Measurements from ENCODE around the gene GET4.

Gene GET4

GRCh38 chr7:886626-887487 is 10.5 kb downstream of the GET4 start:
- no peak for DNase-seq

DNA sequence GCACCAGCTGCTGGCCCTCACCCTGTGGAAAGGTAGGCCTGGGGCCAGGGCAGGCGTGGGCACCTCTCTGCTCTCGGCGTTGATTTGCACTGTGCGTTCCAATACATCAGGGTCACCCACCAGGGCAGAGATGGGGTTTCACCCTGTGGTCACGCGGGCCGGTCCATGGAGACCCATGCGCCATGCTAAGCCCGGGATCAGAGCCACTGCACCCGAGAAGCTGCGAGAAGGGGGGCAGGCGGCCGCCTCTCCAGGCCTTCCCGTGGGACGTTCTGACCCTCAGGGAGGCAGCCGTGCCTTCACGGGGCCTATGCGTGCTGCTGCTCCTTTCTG is 11.1 kb downstream of the GET4 start:
- no peak for DNase-seq

DNA sequence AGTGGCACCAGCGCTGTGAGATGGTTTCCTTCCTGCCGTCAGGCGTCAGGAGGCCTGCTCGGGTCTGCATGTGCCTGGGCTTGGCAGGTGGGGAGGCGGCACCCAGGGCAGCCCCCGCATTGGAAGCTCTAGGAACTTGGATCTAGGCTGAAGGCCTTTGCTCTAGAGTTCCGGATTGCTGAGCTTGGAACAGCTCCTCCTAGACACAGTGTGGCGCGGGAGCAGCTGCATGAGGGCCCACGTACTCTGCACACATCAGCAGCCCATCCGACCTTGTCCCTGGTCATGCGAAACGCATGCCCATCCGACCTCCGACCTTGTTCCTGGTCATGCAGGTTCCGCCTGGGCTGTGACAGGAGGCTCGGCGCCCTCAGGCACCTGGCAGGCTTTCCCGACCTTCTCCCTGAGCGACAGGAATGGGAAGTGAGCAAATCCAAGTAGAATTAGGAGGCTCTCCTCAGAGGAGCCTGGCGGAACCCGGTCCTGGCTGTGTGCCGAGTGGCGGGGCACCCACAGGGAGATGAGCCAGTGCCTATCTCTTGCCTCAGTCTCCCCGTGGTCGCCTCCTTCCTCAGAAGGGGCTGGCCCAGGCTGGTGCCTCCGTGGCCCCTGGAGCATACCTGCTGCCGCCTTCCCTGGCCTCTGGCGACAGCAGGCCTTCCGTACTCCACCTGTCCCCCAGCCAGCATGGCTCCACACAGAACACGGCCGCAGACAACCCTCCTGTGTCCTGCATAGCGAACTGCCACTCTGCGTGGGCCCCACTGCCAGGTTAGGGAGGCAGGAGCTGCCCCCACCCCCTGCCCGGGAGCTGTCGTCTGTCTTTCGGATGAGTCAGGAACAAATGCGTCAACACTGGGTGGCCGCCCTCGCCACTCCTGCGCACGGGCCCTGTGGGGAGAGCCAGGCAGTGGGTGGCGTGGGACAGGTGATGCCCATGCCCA is 12.0 kb downstream of the GET4 start:
- no peak for DNase-seq

DNA sequence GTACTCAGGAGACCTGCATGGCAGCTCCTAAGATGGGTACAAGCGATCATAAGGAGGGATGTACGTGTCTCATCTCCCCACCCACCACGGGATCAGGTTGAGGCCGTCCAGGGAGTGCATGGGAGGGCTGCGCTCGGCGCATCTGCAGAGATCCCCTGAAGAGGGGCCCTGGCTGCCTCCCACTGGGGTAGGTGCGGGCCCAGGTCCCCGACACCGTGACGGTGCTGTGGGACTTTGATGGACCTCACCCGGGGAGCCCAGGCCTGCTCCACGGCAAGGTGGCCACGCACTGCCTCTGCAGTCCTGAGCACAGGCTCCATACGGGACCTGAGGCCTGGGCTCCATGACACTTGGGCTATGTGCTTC is 12.7 kb downstream of the GET4 start:
- DNase-seq, result no peak

DNA sequence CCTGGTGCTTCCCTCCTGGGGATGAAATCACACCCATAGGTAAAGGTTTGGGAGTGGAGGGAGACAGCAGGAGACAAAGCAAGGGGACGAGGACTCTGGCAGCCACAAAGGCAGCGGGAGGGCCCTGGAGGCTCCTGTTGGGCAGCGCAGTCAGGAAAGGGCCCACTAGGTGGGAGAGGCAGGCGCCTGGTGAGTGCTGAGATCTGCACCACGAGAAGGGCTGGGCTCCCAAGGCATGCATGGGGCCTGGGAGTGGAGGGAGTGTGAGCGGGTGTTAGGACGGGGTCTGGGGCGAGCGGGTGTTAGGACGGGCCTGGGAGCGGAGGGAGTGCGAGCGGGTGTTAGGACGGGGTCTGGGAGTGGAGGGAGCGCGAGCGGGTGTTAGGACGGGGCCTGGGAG is 13.0 kb downstream of the GET4 start:
- no peak for DNase-seq

DNA sequence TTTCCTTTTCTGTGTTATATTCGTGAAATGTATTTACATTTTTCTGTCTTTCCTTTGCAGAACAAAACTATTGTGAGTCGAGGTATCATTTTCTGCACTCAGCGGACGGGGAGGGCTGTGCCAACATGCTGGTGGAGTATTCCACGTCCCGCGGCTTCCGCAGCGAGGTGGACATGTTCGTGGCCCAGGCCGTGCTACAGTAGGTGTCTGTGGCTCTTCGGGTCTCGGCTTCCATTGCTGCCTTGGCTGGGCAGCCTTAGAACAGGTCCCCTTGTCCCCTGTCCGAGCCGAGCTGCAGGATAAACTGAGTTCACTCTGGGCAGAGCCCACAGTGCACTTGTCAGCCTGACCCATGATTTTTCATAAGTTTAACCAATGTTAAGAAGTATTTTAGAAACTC is 14.5 kb downstream of the GET4 start:
- no peak for DNase-seq

DNA sequence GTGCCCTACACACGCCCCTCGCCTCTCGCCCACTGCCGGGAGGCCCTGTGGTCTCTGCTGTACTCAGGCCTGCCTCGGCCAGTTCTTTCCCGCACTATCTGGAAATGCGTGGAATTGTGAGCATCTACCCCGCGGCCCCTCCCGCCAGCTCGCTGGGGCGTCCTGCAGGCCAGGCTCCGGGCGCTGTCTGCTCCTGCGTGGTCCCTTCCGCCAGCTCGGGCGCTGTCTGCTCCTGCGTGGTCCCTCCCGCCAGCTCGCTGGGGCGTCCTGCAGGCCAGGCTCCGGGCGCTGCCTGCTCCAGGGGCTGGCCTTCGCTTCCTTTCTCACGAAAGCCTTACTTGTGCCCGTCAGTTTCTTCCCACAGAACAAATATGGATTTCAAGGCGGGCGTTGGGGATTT is 14.9 kb downstream of the GET4 start:
- no peak for DNase-seq

GRCh38 chr7:891805-892204 is 15.5 kb downstream of the GET4 start:
- DNase-seq, result no peak

GRCh38 chr7:892648-893593 is 16.6 kb downstream of the GET4 start:
- DNase-seq, result no peak

- DNase-seq, result no peak
Measured at GRCh38 chr7:893686-894085, 17.3 kb downstream of the GET4 start.

- DNase-seq, result no peak
Measured at GRCh38 chr7:894164-894867, 18.0 kb downstream of the GET4 start.

GRCh38 chr7:894927-895450 is 18.6 kb downstream of the GET4 start:
- no peak for DNase-seq

DNA sequence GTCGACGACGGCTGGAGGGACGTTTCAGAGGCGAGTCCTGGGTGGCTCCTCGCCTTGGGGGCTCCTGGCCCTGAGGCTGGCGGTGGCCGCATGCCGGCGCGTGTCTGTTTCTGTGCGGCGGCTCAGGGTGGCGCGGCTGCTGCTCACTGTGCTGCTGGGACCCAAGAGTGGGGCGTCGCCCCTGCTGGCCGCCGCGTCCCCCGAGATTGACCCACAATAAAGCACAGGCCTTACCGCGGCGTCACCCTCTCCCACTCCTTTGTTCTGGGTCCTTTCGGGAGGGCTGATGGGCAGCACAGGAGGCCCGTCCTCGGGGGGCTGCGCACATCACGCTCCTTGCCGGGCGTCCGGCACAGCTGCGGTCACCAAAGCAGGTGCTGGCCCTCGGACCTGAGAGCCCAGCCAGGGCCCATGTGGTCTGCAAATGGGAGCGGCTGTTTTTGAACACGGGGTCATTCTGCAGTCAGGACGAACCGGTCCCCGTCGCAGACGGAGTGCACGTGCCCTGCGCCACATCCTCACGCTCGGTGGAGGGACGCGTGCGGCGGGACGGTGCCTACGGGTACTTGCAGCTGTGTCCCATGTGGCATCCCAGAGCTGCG is 19.2 kb downstream of the GET4 start:
- DNase-seq, result no peak

GRCh38 chr7:896346-897075 is 20.2 kb downstream of the GET4 start:
- no peak for DNase-seq

DNA sequence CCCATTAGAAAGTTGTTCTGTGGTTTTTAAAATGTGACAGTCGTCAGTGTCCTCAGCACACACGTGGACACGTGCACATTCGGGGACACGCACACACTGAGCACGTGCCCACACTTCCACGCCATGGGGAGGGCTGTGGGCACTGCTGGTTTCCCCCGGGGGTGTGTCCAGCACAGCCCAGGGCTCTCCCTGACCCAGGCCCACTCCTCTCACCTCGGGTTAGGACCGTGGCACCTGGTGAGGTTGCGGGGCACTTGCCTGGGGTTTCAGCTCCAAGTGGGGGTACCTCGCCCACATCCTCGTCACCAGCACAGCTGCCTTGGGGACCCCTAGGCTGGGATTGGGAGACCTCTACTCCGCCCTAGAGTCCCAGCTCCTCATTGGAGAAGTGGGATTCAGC is 20.7 kb downstream of the GET4 start:
- DNase-seq, result no peak

DNA sequence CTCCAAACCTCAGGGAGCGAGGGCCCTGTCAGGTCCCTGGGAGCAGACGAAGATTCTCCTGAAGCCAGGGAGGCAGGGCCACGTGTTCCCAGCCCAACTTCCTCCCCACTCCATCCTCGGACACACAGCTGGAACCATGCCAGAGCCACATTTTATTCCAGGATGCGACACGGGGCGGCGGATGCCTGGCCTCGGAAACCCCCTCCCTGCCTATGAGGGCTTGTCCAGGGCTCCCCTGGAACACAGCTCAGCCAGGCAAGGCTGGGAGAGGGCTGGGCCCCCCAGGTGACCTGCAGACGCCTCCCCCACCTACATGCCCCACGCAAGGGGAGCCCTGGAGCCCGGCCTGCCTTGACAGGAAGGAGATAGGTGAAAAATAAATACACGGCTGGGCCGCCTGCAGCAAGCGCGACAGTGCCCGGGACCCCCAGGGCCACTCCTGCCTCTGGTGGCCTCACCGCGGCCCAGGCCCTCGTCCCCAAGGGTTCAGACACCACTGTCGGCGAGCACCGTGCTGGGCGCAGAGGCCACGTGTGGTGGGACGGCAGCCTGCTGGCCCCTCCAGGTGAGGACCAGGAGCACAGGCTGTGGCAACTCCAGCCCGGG is 21.5 kb downstream of the GET4 start:
- no peak for DNase-seq

DNA sequence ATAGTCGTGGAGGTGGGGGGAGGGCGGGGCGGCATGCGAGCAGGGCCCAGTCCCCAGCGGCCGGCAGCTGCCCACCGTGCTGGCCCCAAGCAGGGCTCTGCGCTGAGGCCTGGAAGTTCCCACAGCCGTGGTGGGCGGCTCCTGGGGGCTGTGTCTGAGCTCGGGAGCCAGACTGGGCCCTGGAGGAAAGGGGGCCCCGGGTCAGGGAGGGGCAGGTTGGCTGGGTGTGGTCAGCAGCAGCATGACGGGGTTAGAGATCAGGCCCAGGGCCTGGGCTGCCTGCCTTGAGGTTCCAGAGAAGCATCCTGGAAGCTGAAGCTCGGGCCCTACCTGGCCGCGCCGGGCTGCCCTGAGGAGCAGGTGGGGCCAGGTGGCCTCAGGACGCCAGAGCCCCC is 22.1 kb downstream of the GET4 start:
- DNase-seq, result no peak

- DNase-seq, result no peak
Measured at GRCh38 chr7:898855-899681, 22.7 kb downstream of the GET4 start.

- no peak for DNase-seq
Measured at GRCh38 chr7:899806-900205, 23.5 kb downstream of the GET4 start.

Data from NCI-H187 (cell line).